Stimulated activated CD4-positive, alpha-beta T cell treated with anti-CD3 and anti-CD28 coated beads, Interleukin-12 subunit alpha, Interleukin-12 subunit beta, amount 100 ng/mL, for 48 hours (primary cell): Measurements from ENCODE around the gene CPA1.

Experiments used
- DNase-seq, 3 donors: peaks; one replicate each; pipeline ENCODE4 v3.0.0-alpha.2; 2020; ENCODE audit warnings: low read depth in 2 of 3, low spot score in 1 of 3

CPA1 gene

GRCh38 chr7:130425796-130426195, 45.5 kb downstream of the CPA1 start:
- no peak for DNase-seq

GRCh38 chr7:130426564-130426963, 46.3 kb downstream of the CPA1 start:
- no peak for DNase-seq

DNA sequence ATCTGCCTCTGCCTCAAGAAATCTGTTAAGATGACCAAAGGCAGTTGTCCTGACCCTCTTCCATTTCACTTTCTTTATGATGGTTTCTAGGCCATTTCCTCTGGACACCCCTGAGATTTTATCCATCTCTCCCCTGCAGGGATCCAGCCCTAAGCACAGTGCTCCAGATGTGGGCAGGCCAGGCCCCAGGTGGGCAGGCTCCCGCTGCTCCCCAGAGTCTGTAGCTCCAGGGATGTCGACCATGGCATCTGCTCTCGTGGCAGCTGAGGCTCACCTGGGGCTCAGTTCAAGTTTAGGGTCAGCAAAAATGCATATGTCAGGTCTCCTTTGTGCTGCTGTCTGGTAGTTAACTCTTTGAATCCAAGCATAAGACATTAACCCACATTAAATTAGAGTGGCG, 48.7 kb downstream of the CPA1 start:
- no peak for DNase-seq

GRCh38 chr7:130430115-130430514, 49.8 kb downstream of the CPA1 start:
- no peak for DNase-seq

DNA sequence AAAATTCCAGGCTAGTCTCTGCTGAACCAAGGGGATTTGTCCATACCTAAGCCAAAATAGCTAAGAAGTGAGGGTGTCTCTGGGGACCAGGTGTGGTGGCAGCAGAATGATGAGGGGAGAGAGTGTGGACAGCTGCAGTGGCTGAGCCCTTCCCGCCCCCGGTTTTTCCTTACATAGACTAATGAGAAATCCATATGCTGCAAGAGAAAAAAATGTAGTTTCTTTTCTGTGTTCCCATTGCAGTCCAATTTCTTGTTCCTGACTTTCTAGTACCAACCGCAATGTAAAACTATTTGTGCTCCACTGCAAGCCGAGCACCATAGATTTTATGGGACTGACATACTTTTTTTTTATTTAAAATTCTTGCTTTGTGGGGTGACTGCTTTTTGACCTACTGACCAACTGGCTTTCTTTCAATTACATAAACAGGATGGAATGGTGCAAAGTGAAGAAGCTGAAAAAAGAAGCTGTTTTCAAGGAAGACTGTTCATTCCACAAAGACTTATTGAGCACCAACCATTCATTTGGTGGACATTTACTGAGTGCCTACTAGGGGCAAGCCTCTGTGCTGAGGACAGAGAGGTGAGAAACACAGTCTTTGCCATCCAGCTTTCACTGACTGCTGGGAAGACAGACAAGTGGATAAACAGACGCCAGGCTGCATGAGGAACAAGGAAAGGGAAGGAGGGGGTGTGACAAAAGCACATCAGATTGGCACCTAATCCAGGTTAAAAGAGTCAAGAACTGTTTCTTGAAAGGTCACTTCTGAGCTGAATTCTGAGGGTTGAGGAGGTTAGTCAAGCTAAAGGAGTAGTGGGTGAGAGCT, 50.8 kb downstream of the CPA1 start:
- no peak for DNase-seq

- no peak for DNase-seq
Measured at GRCh38 chr7:130432886-130433285, 52.6 kb downstream of the CPA1 start.

DNA sequence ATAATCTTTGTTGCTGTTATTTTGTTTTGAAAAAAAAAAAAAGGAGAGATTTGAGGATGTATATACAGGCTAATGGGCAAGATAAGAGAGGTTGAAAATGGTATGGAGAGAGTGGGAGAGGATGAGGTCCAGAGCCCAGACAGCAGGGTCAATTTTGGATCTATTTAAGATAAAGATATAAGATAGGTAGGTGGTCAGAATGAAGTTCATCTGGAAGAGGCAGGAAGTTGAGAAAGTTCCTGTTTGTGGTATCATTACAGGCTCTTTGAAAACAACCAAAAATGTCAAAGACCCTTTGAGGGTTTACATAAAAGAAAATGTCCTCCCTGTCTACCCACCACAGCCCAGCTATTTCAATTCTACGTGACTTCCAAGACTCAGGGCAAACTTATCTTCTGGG, 53.0 kb downstream of the CPA1 start:
- no peak for DNase-seq

DNA sequence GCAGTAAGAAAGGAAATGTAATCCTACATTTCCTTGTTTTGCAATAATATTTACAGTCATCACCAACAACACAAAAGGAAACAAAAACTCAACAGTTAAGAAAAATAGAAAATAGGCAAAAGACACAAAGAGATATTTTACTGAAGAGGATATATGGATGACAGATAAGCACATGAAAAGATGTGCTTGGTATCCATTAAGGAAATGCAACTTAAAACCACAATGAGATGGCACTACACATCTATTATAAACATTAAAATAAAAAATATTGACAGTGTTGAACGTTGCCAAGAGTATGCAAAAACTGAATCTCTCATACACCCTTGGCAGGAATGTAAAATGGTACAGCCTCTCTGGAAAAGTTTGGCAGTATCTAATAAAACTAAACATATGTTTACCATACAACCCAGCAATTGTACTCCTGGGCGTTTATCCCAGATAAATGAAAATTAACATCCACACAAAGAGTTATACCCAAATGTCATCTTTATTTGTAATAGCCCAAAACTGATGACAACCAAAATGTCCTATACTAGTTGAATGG, 55.1 kb downstream of the CPA1 start:
- DNase-seq: no peak

DNA sequence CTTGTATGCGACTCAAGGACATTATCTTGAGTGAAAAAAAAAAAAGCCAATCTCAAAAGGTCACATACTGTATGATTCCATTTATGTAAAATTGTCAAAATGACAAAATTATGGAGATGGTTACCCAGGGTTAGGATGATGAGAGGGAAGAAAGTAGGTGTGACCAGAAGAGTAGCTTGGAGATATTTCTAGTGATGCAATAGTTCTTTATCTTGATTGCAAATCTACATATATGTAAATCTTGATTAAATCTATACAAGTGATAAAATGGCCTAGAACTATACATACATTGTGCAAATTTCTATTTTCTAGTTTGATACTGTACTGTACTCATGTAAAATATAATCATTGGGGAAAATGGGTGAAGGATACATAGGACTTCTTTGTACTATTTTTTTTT, 56.0 kb downstream of the CPA1 start:
- no peak for DNase-seq
